Measurements from ENCODE around the gene ATP9A.

Gene ATP9A

GRCh38 chr20:51720384-51720783, 47.8 kb downstream of the ATP9A start:
- DNase-seq (ENCODE audit: insufficient read length, low spot score) (no peak), FAIRE-seq (no peak)
- TF ChIP-seq POLR2AphosphoS5 (IDR thresholded peaks at IDR 0.05; ENCODE audit: low read depth, low read length) (no peak), POU2F2 (IDR thresholded peaks at IDR 0.05; ENCODE audit: low read depth, low read length) (no peak), PAX5 (IDR thresholded peaks at IDR 0.05; ENCODE audit: insufficient read depth, low read length, severe bottlenecking) (no peak)

- FAIRE-seq (no peak), DNase-seq (ENCODE audit: insufficient read length, low spot score) (no peak)
- TF ChIP-seq TAF1 (IDR thresholded peaks at IDR 0.05; ENCODE audit: low read depth, low read length): no peak
- TF ChIP-seq SPI1 (IDR thresholded peaks at IDR 0.05; ENCODE audit: low read depth, low read length): no peak
- no peak for TF ChIP-seq POLR2AphosphoS5 (IDR thresholded peaks at IDR 0.05; ENCODE audit: low read depth, low read length)
- no peak for TF ChIP-seq POU2F2 (IDR thresholded peaks at IDR 0.05; ENCODE audit: low read depth, low read length)
- no peak for TF ChIP-seq PAX5 (IDR thresholded peaks at IDR 0.05; ENCODE audit: insufficient read depth, low read length, severe bottlenecking)
- TF ChIP-seq POLR2A (IDR thresholded peaks at IDR 0.05; ENCODE audit: low read depth, low read length): no peak
Observed at GRCh38 chr20:51715856-51716185, 52.4 kb downstream of the ATP9A start.

- TF ChIP-seq PAX5 (IDR thresholded peaks at IDR 0.05; ENCODE audit: insufficient read depth, low read length, severe bottlenecking): no peak
Observed at GRCh38 chr20:51715163-51715855, 52.9 kb downstream of the ATP9A start.

GRCh38 chr20:51713213-51713598, 55.0 kb downstream of the ATP9A start:
- DNase-seq (ENCODE audit: insufficient read length, low spot score): no peak
- TF ChIP-seq POU2F2 (IDR thresholded peaks at IDR 0.05; ENCODE audit: low read depth, low read length) (no peak), POLR2AphosphoS5 (IDR thresholded peaks at IDR 0.05; ENCODE audit: low read depth, low read length) (no peak), SPI1 (IDR thresholded peaks at IDR 0.05; ENCODE audit: low read depth, low read length) (no peak), TAF1 (IDR thresholded peaks at IDR 0.05; ENCODE audit: low read depth, low read length) (no peak), POLR2A (IDR thresholded peaks at IDR 0.05; ENCODE audit: low read depth, low read length) (no peak), PAX5 (IDR thresholded peaks at IDR 0.05; ENCODE audit: insufficient read depth, low read length, severe bottlenecking) (no peak)
- FAIRE-seq: no peak

More at GRCh38 chr20:51715163-51715855, 52.9 kb downstream of the ATP9A start:
- FAIRE-seq (no peak), DNase-seq (ENCODE audit: insufficient read length, low spot score) (no peak)

GRCh38 chr20:51712501-51713212, 55.5 kb downstream of the ATP9A start:
- no peak for DNase-seq (ENCODE audit: insufficient read length, low spot score)
- TF ChIP-seq POLR2AphosphoS5 (IDR thresholded peaks at IDR 0.05; ENCODE audit: low read depth, low read length) (no peak), POLR2A (IDR thresholded peaks at IDR 0.05; ENCODE audit: low read depth, low read length) (no peak), POU2F2 (IDR thresholded peaks at IDR 0.05; ENCODE audit: low read depth, low read length) (no peak), TAF1 (IDR thresholded peaks at IDR 0.05; ENCODE audit: low read depth, low read length) (no peak), SPI1 (IDR thresholded peaks at IDR 0.05; ENCODE audit: low read depth, low read length) (no peak), PAX5 (IDR thresholded peaks at IDR 0.05; ENCODE audit: insufficient read depth, low read length, severe bottlenecking) (no peak)
- no peak for FAIRE-seq

- TF ChIP-seq POU2F2 (IDR thresholded peaks at IDR 0.05; ENCODE audit: low read depth, low read length): no peak
- TF ChIP-seq TAF1 (IDR thresholded peaks at IDR 0.05; ENCODE audit: low read depth, low read length): no peak
- DNase-seq (ENCODE audit: insufficient read length, low spot score): no peak
- FAIRE-seq: no peak
Observed at GRCh38 chr20:51711426-51711825, 56.8 kb downstream of the ATP9A start.

GRCh38 chr20:51710361-51710894, 57.8 kb downstream of the ATP9A start:
- no peak for DNase-seq (ENCODE audit: insufficient read length, low spot score)
- TF ChIP-seq PAX5 (IDR thresholded peaks at IDR 0.05; ENCODE audit: insufficient read depth, low read length, severe bottlenecking) (no peak), POLR2AphosphoS5 (IDR thresholded peaks at IDR 0.05; ENCODE audit: low read depth, low read length) (no peak), POLR2A (IDR thresholded peaks at IDR 0.05; ENCODE audit: low read depth, low read length) (no peak), SPI1 (IDR thresholded peaks at IDR 0.05; ENCODE audit: low read depth, low read length) (no peak), TAF1 (IDR thresholded peaks at IDR 0.05; ENCODE audit: low read depth, low read length) (no peak), POU2F2 (IDR thresholded peaks at IDR 0.05; ENCODE audit: low read depth, low read length) (no peak)
- no peak for FAIRE-seq

- TF ChIP-seq SPI1 (IDR thresholded peaks at IDR 0.05; ENCODE audit: low read depth, low read length) (no peak), POU2F2 (IDR thresholded peaks at IDR 0.05; ENCODE audit: low read depth, low read length) (no peak), POLR2AphosphoS5 (IDR thresholded peaks at IDR 0.05; ENCODE audit: low read depth, low read length) (no peak), TAF1 (IDR thresholded peaks at IDR 0.05; ENCODE audit: low read depth, low read length) (no peak), POLR2A (IDR thresholded peaks at IDR 0.05; ENCODE audit: low read depth, low read length) (no peak), PAX5 (IDR thresholded peaks at IDR 0.05; ENCODE audit: insufficient read depth, low read length, severe bottlenecking) (no peak)
- FAIRE-seq (no peak), DNase-seq (ENCODE audit: insufficient read length, low spot score) (no peak)
Observed at GRCh38 chr20:51705400-51705799, 62.8 kb downstream of the ATP9A start.

GRCh38 chr20:51703400-51704287, 64.5 kb downstream of the ATP9A start:
- FAIRE-seq: no peak
- TF ChIP-seq POU2F2 (IDR thresholded peaks at IDR 0.05; ENCODE audit: low read depth, low read length) (no peak), POLR2AphosphoS5 (IDR thresholded peaks at IDR 0.05; ENCODE audit: low read depth, low read length) (no peak), PAX5 (IDR thresholded peaks at IDR 0.05; ENCODE audit: insufficient read depth, low read length, severe bottlenecking) (no peak), POLR2A (IDR thresholded peaks at IDR 0.05; ENCODE audit: low read depth, low read length) (no peak), SPI1 (IDR thresholded peaks at IDR 0.05; ENCODE audit: low read depth, low read length) (no peak), TAF1 (IDR thresholded peaks at IDR 0.05; ENCODE audit: low read depth, low read length) (no peak)
- no peak for DNase-seq (ENCODE audit: insufficient read length, low spot score)
